ENCODE results near the gene MIPEP.

- TF ChIP-seq CTCF (IDR thresholded peaks at IDR 0.05) (no peak), POLR2A (IDR thresholded peaks at IDR 0.05) (no peak)
Measured at GRCh38 chr13:23804166-23804565, 85.0 kb downstream of the MIPEP start.

Measured in prostate gland (tissue), 2 donors.